GM18502 (cell line): ENCODE measurements around the gene DIS3L2.

ENCODE experiments used
- ATAC-seq: cut with Tn5 transposase; IDR thresholded peaks from one replicate; pipeline ENCODE4 v1.9.1; 2021; ENCODE audit warnings: mild to moderate bottlenecking; ENCODE audit not compliant: unreplicated experiment, poor library complexity

The DIS3L2 gene

DNA sequence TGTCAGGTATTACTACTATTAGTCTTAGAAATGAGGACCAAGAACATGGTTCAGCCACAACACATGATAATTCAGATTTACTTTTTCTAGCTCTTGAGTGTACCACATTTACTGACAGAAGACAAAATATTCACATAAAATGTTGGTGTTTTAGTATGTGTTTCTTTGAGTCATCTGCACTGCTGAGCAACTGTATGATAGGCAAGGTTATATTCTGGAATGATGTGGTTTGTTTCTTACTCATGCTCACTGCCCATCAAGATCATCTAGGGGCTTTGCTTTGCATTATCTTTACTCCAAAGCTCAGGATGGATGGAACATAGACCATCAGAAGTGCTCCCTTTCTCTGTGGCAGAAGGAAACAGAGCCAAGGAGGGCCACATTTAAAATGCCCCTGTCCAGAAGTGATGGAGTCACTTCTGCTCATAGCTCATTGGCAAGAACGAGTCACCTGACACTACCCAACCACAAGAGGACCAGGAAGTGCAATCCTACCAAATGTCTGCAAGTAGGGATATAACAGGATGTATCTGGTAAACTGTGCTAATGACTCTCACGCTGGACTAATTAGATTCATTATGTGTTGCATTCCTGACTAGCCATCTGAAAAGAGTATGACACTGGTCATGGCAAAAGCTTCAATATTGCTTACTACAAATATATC lies 81.5 kb downstream of the DIS3L2 start:
- no peak for ATAC-seq

DNA sequence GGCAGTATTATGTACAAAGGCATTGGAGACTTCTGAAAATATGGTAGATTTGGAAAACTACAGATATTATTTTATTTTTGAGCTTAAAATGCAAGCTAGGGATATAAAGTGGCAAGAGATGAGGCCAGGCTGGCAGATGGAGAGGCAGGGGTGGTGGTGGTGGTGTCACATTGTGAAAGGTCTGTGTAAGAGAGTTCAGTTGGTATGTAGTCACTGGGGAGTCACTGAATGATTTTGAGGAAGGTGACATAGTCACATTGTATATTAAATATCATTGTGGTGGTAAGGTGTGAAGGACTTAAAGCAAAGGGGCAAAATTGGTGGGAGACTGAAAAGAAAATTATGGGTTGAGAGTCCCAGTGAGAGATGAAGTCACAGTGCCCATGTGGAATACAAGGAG lies 82.5 kb downstream of the DIS3L2 start:
- no peak for ATAC-seq

DNA sequence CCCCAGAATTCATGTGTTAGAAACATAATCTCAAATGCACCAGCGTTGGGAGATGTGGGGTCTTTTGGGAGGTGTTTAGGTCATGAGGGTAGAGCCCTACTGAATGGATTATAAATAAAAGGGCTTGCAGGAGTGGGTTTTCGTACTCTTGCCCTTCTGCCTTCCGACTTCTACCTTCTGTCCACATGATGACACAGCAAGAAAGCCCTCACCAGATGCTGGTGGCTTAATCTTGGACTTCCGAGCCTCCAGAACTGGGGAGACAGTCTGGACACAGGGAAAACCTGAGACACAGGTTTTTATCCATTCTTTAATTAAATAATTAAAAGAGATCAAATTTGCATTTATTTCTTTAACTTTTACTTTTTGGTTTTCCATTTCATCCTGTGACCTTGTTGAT lies 87.8 kb downstream of the DIS3L2 start:
- ATAC-seq, result no peak

DNA sequence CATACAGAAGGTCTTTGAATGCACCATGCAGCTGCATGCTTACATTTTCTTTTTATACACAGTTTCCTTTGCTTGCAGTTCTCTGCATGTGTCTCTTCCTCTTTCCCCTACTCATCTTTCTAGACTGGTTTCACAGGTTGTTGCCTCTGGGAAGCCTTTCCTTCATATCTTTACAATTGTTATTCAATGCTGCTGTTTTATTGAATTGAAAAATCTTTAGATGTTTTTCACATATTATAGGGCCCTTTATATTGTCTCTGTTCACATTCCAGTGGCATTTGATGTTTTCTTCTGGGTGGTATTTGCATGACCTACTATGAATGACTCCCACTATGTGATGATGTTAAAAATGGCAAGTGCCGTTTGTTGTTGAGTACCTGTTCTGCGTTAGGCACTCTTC lies 91.1 kb downstream of the DIS3L2 start:
- no peak for ATAC-seq

DNA sequence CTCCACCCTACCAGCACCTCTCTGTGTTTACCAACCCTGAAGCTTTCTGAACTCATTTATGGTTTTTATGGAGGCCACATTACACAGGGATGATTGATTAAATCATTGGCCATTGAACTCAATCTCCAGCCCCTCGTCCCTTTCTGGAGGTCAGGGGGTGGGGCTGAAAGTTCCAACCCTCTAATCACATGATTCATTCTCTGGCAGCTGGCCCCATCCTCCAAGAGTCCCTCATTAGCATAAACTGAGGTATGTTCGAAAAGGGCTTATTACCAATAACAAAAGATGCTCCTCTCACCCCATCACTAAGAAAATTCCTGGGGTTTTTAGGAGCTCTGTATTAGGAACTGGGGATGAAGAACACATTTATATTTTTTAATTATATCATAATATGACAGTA lies 92.3 kb downstream of the DIS3L2 start:
- ATAC-seq, result no peak

DNA sequence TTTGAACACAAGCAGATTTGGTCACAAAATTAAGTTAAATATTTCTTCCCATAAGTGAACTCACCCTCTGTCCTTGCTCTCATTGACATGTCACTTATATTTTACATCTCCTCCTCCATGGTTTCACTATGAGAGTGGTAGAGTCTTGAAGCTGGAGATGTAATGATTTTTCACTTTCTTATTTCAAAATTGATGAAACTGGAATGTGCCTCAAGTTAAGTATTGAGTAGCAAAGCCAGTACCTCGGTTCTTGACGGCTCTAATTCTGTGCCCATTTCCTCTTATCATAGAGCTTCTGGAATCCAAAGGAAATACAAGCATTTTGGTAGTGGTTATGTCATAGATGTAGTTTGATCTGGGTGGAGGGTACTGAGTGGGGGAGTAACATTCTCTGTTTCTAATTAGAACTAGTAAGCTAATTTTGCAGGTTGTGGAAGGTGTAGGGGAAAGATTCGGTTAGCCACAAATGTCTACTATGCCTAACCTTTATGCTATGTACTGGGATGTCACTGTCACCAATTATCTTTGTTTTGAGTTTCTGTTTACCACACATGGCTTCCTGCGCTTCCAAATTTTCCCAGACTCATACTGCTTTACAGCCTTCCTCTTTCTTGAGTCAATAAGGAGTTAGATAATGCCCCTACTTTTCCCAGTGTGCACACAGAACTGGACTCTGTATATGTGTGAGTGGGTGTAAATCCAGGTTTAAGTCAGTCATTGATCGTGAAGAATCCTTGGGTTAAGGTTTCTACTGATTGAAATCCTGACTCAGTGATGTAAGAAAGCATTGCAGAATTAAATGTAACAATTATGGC lies 96.8 kb downstream of the DIS3L2 start:
- no peak for ATAC-seq

DNA sequence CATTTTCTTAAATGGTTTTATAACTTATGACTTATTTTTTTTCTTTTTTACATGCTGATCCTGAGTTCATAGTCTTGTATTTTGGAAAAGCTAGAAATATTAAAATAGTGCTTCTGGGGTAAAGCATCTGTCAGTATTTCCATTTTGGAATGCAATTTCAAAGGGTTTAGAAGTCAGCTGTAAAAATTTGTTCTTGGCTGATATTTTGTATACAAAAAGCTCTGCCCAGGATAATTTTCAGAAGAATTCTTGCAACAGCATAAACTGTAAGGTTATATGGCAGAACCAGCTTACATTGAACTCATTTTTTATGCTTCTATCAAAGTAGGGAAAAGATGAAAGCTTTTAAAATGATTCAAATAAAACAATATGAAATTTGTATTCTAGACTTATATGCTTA lies 97.4 kb downstream of the DIS3L2 start:
- ATAC-seq, result no peak

DNA sequence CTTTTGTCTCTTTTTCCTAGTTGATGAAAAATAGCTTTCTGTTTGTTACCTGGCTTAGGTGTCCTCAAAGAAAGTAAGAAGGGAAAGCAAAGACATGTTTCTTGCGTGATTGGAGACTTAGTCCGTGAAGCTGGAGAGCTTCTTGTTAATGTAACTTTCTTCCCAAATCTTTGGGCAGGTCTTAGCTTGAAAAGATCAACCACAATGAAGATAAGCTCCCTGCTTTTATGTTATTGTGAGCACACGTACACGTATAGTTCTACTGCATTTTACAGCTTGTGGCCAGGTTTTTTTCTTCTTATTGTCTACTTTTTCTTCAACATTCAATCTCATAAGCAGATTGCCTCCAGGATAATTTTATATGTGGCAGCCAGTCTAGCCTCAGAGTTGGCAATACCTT lies 99.8 kb downstream of the DIS3L2 start:
- ATAC-seq, result no peak

DNA sequence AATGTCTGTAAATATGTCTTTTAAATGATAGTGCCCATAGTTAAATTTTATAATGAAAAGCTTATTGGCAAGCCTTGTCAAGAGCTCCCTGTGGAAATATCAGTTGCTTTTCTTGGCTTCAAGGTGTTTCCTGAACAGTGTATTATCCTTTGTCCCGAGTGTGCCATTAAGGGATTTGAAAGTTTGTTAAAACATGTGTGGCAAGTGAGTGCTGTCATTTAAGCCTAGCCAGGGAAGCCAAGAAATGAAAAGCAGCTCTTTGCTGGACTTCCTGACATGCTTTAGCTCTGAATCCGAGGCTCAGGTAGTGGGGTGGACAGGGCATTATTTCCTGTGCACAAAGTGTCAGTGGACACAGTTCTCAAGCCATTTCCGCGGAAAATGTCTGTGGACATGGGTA lies 111.5 kb downstream of the DIS3L2 start:
- ATAC-seq, result no peak

DNA sequence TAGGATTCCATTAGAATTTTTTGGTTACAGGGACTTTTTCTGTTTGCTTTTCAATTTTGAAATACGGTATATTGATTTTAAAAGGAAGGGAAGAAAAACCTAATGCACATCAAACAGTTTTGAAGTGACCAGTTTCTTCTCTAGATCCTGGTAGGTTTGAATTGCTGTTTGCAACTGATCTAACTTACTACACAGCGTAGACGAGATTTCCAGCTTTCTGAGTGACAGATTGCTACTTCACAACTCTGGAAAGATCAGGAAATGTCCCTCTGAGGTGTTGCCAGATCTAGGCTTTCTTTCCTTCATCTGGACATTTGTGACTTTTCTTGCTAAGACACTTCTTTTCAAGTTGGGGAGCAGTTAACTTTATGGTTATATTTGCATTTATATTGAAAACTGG lies 112.2 kb downstream of the DIS3L2 start:
- no peak for ATAC-seq

DNA sequence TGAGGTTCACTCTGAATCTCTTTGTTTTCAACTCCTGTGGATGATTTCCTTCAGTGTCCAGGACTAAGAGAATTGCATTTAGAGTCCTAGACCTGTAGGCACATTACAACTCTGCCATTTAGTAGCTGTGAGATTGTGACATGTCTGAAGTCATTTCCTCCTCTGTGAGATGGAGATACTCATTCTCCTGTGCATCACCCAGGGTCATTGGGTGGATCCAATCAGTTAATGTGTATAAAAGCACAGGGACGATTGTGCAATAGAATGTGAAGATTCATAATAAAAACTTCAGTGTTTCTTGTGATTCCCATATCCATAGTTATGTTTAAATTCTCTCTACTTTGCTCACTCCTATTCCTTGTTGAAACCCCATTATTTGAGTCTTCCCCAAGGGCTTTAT lies 113.6 kb downstream of the DIS3L2 start:
- no peak for ATAC-seq

DNA sequence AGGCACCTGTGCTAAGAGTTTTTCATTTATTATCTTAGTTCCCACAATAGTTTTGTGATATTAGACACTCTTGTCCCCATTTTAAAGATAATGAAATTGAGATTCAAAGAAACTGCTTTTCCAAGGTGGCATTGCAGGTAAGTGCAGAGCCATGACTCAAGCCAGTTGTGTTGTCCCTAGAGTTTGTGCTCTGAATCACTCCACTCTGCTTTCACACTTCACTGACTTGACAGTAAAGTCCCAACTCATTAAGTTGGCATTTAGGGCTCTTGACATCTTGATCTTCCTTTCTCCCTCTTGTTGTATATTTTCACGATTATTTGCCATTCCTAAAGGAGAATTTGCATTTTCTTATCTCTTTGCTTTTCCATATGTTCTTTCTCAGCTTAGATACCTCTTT lies 114.3 kb downstream of the DIS3L2 start:
- no peak for ATAC-seq

DNA sequence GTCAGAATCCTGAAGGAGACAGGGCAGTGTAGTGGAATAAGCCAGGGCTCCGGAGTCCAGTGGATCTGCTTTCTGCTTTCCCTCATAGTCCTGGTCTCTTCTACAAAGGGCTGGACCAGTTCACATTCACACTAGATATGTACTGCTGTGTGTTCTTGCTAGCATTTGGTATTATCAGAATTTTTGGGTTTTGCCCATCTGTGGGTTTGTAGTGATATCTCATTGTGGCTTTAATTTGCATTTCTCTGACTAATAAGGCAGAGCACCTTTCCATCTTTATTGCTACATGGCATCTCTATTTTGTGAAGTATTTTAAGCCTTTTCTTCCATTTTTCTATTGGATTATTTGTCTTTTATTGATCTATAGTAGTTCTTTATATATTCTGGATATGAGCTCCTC lies 114.8 kb downstream of the DIS3L2 start:
- ATAC-seq, result no peak

DNA sequence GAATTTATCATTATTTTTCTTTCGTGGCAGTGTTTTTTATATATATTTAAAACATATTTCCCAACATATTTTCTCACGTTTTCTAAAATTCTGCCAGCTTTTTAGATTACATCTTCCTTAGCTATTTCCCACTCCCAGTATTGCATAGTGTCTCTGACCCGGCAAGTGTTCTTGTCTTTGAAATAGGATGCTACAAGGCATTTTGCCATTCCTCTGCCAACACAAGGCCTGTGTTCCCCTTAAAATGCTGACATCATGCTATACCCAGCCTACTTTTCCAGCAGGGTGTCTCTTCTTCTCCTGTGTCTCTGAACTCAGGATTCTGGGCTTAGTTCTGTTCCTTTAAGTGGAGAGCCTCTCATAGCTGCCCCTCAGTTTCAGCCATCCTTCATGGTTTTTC lies 115.2 kb downstream of the DIS3L2 start:
- ATAC-seq, result no peak

DNA sequence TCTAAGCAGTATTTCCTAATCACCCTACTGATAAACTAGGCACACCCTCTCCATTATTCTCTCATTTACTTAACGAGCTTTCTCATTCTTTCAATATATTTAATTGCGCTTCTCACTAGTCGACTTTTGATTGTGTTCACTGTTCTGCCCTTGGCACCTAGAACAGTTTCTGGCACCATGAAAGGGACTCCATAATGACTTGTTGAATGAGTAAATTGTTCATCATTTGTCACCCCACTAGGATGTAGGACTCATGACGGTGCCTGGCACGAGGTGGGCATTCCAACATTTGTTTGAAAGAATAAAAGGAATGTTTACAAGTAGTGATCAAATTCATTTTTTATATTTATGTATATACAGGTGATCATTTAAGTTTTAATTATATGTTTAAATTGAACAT lies 123.7 kb downstream of the DIS3L2 start:
- no peak for ATAC-seq

DNA sequence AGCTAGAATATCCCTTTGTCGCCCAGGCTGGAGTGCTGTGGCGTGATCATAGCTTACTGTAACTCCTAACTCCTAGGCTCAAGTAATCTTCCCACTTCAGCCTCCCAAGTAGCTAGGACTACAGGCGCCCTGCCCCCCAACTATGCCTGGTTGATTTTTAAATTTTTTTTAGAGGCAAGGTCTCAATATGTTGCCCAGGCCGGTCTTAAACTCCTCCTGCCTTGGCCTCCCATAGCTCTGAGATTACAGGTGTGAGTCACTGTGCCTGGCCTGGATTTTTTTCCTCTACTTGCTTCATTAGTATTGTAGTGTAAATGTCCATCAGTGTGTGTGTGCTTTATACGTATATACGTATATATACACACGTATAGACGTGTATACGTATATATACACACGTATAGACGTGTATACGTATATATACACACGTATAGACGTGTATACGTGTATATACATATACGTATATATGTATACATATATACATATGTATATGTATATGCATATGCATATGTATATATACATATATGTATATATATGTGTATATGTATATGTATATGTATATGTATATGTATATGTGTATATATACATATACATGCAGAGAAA lies 124.4 kb downstream of the DIS3L2 start:
- ATAC-seq, result no peak

DNA sequence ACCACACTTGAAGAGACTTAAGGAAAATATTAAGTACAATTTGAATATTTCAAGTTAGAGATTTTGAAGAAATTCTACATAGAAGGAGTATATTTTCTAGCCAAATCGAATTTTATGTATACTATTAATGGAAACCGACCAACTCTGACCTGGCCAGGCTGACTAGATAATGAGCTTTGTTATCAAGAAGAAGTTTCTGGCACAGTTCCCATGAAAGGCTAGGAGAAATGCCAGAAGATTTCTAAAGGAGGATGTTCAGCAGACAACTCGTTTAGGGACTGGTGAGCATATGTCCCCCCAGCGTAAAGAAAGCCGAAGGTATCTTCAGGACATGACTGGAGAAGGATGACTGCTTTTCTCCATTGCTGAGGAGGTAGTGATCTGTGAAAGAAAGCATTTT lies 127.3 kb downstream of the DIS3L2 start:
- ATAC-seq, result no peak

DNA sequence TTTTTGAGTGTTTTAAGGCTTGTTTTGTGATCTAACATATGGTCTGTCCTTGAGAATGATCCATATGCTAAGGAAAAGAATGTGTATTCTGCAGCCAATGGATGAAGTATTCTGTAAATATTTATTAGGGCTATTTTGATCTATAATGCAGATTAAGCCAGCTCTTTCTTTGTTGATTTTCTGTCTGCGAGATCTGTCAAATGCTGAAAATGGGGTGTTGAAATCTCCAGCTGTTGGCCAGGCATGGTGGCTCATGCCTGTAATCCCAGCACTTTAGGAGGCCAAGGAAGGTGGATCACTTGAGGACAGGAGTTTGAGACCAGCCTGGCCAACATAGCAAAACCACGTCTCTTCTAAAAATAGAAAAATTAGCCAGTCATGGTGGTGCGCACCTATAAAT lies 132.7 kb downstream of the DIS3L2 start:
- ATAC-seq, result no peak

DNA sequence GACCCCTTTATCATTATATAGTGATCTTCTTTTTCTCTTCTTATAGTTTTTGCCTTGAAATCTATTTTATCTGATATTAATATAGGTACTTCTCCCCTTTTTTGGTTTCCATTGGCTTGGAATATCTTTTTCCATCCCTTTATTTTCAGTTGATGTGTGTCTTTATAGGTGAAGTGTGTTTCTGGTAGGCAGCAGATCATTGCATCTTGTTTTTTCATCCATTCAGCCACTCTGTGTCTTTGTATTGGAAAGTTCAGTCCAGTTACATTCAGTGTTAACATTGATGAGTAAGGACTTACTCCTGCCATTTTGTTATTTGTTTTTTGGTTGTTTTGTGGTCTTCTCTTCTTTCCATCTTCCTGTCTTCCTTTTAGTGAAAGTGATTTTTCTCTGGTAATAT lies 133.4 kb downstream of the DIS3L2 start:
- ATAC-seq, result no peak

DNA sequence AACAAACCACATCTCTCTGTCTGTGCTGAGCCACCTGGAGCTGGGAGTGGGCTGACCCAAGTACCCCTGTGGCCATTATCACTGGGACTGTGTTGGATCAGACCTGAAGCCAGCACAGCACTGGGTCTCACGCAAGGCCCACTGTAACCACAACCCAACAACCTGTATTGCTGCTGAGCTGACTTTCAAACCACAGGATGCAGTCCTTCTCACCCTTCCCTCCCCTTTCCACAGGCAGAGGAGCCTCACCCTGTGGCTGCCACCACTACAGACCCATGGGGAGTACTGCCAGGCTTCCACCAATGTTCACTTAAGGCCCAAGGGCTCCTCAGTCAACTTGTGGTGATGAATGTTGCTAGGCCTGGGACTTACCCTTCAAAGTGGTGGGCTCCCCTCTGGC lies 135.7 kb downstream of the DIS3L2 start:
- no peak for ATAC-seq

DNA sequence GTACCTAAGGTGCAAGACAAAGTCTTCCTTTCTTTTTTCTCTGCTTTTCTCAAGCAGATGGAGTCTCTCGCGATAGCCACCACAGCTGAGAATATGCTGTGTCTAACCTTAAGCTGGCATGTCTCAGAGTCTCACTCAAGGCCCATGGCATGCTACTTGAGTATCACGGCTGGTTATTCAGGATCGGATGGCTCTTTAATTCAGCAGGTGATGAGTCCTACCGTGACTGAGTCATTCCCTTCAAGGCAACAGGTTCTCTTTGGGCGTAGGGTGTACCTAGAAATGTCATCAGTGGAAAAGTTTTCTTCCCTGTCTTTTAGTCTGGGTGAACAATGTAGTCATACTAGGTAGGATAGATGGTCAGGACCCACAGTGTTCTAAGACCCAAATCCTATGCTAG lies 136.2 kb downstream of the DIS3L2 start:
- no peak for ATAC-seq

DNA sequence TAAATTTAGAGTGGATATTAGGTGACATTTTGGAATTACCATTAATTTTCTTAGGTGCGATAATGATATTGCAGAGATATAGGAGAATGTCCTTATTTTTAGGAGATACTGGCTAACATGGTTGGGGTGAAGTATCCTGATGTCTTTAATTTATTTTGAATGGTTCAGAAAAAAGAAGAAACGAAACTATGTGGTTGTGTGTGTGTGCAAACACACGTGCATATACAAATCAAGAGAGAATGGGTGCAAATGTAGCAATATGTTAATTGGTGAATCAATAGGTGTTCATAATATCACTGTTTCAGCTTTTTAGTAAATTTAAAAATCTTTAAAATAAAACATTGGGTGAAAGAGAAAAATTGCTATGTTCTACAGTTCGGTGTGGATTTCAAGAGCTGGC lies 140.9 kb downstream of the DIS3L2 start:
- ATAC-seq, result no peak
